Stimulated activated naive CD8-positive, alpha-beta T cell treated with anti-CD3 and anti-CD28 coated beads, Interleukin-15, Interleukin-2, amounts not matched to agents 100 U/mL and 50 U/mL, for 24 hours (primary cell): ENCODE results near the gene CCDC186.

Experiments
- ATAC-seq: fragments of 150-1000 bp; cut with Tn5 transposase; one replicate; pipeline ENCODE4 v1.10.0; 2021
- DNase-seq: peaks from one replicate; pipeline ENCODE4 v3.0.0; 2021

The CCDC186 gene

DNA sequence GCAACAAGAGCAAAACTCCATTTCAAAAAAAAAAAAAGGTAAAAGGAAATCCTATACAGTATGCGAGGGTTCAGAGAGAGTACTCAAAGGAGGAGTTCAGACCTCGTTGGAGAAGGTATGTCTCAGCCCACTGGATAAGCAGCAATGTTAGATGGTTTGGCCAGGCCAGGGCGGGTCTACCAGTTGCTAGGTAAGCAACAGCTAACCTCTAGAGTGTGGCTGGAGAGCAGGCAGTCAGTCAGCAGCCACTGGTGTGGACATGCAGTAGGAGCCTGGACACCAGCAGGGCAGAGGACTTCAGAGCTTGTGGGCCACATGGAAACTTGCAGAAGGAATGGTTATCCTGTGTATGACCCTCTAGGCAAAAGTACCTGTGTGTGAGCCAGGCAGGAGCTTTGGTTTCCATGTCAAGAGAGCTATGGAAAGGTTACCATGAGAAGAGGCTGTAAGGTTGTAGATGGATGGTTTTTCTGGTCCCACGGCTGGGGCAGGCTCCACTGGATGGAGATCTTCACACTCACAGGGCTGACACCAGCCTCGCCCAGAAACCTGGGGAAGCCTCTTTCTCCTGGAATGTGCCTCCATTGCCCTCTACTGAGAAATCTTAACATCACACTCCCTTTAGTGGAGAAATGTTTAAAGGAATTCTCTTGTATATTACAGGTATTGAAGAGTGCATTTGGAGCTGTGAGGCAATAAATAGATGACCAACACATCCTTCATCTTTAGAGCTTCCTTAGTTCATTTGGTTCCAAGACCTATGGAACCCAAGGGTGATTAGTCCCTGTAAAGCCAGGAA lies 63.6 kb downstream of the CCDC186 start:
- ATAC-seq: no peak
- no peak for DNase-seq

DNA sequence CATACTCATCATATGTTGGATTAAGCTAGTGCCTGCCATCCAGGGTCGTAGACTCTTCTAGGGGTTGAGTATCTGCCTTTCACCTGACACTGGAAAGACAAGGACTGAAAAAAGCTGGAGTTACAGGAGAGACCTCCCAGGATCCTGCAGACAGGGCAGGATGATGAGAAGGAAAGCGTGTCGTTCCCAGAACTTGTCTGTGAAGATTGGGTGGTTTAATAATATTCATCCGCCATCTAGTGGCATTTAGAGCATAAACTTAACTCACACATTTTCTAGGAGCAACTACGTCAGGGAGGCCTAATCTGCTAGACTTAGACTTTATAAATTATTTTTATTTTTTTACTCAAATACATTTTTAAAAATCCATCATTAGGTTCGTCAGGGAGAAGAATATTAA lies 70.7 kb downstream of the CCDC186 start:
- DNase-seq: no peak
- ATAC-seq: no peak

DNA sequence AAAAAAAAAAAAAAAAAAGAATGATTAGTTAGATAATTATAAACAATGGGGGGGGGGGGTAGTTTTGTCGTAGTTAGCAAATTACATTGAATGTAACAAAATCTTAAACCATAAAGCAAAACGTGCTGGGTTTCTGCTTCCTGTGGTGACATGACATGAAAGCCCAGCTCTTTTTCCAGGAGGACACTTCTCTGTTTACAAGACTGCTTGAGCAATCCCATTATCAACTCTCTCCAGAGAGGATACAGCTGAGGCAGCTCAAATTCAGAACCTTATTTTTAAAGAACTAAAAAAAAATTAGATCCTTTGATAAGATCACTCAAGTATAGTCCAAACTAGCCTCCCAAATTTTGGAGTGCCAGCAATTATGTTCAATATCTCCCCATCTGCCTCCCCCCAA lies 71.7 kb downstream of the CCDC186 start:
- ATAC-seq (no peak), DNase-seq (no peak)

DNA sequence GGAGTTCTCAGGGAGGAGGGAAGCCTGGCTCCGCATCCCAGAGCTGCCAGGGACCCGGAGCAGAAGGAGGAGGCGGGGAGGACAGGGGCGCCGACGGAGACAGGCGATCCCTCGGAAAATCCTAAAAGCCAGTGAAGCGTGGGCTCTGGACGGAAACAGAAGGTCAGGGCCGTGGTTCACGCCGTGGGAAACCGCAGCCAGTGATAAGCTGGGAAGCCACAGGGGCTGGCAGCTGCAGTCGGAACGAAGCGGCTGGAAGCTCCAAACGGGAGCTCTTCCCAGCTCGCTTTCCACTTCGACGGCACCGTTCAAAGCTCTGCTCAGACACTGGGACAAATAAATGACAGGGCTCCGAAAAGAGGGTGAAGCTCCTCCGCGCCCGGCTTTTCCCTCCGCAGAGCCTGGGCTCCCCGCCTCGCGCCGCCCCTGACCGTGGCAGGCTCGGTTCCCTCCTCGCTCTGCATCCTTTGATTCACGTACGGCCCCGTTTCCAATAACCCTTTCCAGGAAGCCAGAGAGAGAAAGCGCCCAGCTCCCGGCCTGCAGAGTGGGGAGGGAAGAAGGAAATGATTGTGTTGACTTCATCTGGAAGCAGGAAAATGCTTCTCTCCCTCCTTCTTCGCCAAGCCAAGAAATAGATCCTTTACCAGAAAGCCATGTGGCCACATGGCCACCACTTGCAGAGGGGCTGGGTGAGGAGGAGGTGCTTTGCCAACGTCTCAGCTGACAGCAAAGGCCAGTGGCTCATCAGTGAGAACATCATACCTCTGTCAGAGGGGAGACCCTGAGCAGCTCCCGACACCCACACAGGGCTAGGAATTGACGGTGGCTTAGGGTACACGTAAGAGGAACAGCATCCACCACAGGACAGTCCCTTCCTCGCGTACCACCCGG lies 72.9 kb downstream of the CCDC186 start:
- peak; percentile 30 for ATAC-seq
- no peak for DNase-seq

DNA sequence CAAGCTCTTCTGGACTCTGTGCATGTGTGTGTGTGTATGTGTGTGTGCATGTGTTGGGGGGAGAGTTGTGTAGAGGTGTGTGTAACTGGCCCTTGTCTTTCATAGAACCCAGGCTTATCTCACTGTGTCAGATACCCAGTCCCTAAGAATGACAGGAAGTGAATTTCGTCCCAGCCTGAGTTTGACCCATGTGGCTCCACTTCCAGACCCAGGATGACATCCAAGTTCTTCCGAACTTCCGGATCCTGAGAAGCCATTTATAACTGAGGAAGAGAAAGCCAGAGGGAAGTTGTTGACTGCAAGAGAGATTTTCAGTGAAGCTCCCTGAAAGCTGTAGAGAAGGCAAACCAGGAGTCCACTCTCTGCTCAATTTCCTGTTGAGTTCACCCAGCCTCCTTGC lies 77.1 kb downstream of the CCDC186 start:
- no peak for ATAC-seq
- no peak for DNase-seq

DNA sequence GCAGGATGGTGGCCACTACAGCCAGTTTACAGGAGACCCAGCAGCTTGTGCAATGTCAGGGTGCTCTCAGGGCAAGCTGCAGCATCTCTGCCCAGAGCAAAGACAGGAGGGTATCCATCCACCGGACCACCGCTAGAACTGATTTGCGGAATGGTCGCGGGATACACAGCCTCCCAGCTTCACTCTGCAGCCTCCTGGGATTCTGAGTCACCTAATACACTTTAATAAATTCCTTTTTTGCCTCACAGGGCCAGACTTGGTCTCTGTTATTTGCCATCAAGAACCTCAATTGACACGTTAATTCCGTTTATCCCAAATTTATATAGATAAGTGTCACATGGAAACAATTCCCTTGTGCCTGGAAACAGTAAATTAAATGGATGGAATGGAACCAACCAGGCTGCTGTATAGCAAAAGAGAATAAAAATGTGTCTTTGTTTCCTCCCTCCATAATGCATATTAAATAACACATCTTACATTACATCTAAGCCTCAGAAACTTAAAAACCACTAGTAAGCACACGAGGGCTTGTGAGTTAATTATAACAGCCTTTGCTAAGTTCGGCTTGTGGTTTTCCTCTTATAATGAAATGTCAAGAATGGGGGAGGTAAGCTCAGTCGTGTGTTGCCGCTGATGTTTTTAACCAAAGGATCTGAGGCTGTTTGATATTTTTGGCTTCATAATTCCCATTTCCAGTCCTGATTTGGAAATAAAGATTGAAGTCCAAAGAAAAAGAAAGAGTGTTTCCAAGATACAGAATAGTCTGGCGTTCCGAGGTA lies 78.3 kb downstream of the CCDC186 start:
- DNase-seq: no peak
- ATAC-seq: peak; percentile 53

DNA sequence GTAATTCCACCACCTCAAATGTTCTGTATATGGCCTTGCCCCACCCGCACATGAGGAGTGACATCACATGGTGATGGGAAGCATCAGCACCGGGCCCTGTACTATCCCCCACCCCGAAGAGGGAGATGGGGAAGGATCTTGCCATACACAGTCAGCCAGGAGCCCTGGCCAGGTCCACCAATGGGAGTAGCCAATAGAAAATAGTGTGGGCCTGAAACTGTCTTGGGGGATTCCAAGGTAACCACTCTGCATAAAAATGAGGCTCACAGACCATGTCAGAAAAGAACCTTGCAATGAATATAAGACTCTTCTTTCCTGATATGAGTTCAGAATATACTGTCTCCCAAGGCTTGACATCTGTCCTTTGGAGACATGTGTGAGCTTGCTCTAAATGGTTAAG lies 79.2 kb downstream of the CCDC186 start:
- no peak for DNase-seq
- ATAC-seq: peak; percentile 24

DNA sequence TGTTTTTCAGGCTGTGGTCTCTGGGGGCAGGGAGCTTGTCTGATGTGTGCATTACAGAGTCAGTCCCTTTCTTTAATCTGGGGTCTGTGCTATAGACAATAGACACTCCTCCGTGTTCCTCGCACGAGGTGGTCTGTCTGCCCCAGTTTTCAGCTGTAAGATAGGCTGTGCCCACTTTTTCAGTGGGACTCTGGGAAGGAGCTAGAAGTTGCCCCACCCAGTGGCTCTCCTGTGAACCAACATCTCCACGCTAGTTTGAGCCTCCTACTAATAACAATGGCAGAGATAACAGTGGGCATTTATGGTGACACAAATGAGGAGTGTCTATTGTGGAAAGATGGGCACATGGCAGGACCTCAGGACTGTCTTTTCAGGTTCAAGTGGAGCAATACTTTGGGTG lies 86.3 kb downstream of the CCDC186 start:
- no peak for DNase-seq
- ATAC-seq: no peak

DNA sequence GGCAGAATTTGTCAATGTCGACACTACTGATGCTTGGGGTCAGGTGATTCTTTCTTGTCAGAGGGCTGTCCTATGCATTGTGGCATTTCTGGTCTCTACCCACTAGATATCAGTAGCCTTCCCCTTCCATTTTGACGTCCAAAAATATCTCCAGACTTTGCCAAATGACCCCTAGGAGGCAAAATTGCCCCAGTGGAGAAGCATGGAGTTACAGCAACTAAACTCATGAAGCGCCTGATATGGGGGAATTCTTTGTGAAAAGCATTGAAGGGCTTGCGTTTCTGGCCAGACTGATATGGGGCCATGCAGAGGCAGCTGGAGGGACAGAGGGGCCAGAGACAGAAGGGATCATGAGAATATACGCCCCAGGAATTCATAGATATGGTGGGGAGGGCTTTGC lies 86.7 kb downstream of the CCDC186 start:
- DNase-seq (no peak), ATAC-seq (no peak)

DNA sequence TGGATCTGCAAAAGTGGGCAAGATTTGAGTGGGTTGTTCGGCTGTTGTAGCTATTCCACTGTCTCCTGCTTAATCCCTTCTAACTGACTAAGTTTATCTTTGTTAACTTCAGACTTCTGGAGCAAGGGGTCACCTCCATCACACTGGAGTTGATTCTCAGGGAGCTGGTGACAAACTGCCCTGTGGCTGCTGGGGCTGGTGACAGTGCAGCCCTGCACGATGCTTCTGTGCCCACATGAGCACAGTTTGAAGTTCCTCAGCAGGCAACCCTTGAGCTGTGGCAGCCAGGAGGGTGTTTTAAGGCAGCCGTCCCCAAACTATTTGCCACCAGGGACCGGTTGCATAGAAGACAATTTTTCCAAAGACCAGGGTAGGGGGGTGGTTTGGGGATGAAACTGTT lies 89.8 kb downstream of the CCDC186 start:
- ATAC-seq (peak; percentile 55), DNase-seq (no peak)

DNA sequence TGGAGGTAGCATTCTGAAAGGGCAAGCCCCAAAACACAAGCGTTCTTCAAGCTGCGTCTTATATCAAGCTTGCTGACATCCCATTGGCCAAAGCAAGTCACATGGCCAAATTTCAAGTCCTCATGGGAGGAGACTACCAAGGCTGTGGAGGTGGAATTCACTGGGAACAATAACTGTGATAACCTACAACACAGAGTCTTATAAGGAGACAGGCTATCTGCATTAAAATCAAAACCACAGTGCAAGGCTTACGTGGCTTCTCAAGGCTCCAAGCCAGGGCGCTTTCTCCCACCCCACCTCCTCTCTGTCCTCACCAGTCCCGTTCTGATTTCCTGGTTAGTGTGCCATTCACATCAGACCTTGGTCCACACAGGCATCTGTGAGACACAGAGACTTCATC lies 91.0 kb downstream of the CCDC186 start:
- ATAC-seq: no peak
- no peak for DNase-seq

DNA sequence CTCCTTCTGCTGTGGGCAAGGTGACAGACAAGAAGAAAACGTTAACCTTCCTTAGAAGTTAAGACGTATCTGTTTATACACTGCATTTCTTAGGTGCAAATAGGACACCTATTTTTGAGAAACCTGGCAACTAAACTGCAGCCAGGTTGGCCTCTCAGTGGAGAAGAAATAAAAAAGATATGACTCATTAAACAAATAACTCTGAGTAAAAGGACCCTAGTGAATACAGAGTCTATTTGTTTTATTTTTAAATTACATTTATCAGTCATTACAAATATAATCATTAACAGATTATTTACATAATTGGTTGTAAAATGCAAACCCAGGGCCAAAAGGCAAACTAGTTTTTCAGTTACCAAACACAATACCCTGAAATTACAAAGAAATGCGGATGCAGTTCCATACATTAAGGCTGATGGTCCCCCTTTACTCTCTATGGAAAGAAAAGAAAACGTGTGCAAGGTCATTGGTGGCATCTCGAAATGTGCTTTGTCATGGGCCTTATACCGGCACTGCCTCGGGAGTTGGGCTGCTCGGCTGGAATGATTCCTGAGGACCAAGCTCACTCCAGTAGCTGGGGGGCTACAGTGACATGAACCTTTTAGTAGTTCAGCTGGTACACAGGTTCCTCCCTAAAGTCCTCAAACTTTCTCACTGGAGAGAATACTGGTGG lies 92.0 kb downstream of the CCDC186 start:
- DNase-seq: no peak
- no peak for ATAC-seq

DNA sequence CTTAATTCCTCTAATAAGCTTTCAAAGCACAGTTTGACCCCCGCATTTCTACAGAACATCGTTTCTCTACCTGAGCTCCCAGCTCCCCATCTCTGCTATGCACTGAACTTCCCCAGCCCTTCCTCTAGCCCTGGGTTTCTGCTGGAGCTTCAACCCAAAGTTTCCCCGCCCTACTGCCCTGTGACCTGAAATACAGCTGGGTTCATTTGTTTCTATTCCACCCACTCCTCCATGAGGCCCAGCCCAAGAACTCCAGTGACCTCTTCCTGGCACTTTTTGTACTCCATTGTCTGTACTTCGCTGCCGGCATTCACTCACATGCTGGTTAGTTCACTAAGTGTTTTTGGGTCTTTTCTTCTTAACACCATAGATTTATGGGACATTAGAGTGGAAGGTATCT lies 94.6 kb downstream of the CCDC186 start:
- DNase-seq (no peak), ATAC-seq (no peak)

DNA sequence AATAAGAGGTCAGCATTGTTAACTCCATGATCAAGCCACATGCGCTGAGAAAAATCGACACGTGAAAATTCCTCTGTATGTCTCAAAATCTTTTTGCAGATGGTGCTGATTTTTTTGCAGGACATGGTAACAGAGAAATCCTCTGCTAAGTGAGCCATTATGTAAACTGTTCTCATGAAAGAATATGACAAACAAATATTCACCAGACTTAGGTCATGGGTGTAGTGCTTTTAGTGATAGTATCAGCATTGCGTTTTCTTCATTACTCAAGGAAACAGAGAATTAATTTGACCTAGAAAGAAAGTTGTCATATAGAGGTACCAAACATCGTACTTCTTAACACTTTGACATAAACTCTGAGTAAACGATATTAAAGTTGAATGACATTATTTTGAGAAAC lies 95.7 kb downstream of the CCDC186 start:
- ATAC-seq (no peak), DNase-seq (no peak)

DNA sequence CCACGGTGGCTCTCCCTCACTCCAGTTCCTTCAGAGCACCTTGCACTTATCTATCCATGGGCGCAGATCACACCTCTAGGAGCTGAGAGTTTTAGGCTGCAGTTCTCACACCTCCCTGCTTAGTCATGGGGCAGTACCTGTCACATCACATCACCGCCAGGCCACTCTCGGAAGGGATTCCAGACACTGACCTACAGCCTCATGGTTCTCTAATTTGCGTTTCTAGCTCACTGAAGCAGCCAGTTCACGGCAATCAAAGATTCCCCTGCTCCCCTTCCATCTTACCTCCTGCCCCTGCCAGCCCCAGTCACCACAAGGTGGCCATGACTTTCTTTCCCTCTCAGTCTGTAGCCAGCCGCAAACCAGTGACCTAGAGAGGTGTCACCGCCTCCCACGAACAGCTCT lies 96.2 kb downstream of the CCDC186 start:
- no peak for ATAC-seq
- DNase-seq: no peak

DNA sequence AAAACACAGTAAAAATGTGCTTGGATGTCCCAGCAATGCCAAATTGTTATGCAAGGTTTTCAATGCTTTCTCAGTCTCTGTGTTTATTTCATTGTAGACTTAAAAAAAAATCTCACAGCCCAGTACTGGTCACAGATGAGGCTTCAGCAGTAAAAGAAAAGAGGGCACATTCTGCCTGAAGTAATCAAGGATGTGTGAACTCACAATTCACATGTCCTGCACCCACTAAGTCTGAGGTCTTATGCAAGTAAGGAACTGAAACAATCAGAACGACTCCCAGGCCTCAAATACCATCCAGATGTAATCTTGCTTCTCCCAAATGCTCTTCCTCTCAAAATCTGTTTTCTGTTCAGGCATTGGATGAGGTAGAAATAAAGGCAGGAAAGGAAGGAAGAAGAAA lies 96.7 kb downstream of the CCDC186 start:
- no peak for DNase-seq
- ATAC-seq: no peak

DNA sequence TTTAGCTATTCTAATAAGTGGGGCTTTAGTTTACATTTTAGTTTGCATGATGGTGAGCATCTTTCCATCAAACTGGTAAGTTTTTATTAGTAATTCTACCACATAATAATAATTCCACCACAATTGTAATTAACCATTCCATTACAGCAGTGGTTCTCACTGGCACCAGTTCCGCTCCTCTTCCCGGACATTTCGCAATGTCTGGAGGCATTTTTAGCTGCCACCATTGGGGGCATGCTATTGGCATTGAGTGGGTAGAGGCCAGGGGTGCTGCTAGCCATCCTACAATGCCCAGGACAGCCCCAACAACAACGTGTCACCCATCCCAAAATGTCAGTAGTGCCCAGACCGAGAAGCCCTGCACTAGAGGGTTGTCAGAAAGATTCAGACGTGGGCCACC lies 98.9 kb downstream of the CCDC186 start:
- no peak for ATAC-seq
- DNase-seq: no peak

DNA sequence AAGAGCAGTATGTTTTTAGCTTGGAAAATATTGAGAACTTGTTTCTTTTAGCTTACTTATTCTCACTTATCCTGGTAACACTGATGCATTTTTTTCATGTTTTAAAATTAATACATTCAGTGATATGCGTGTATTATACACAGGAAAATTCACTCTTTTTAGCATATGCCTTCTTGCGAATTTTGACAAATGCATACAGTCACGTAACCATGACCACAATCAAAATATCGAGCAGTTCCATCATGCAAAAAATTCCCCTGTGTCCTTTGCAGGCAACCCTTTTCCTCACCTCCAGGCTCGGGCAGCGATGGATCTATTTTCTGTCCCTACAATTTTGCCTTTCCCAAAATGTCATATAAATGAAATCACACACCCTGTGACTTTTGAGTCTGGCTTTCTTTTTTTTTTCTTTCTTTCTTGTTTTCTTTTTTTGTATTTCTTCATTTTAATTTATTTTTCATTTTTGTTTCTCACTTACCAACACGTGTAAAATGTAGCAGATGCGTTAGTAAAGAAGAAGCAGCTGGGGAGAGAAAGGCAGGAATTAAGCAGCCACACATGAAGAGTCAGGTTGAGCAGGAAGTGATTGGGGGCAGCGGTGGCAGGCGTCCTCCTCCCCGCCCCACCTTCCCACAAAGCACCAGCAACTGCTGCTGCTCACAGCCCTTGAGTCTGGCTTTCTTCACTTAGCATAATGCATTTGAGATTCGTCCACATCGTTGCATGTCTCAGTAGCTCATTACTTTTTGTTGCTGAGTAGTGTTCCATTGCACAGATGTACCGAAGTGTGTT lies 100.4 kb downstream of the CCDC186 start:
- DNase-seq (no peak), ATAC-seq (no peak)

DNA sequence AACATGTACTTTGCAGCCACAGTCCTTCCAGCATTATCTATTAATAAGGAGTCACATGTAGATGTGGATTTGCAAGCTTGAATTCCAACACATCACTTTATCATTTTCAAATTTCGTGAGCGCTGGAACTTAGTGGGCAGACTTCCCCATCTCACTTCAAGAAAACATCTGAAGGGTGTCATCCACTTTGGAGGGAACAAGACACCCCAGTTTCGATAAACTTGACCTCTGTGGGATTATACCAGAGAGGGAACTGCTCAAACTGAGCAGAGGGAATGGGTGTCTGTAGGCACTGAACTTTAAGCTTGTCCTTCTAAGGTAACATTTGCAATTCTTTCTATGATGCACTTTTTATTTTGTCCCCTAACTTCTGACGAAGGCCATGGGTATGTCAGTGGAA lies 102.8 kb downstream of the CCDC186 start:
- ATAC-seq: no peak

More for the DNA sequence above, 102.8 kb downstream of the CCDC186 start:
- no peak for DNase-seq
